Caco-2 (cell line): ENCODE results near the gene SGPP1. TPM values are rescaled to one million over a fixed set of nuclear protein-coding genes. Genes with fewer than 3 reads are reported as not detected.

Experiments
- BruUV-seq: library from RNA; stranded (reverse); fragments of 400-500 nt; replicated peaks from 2 replicates; lab custom pipeline; 2021; lab: Mats Ljungman, UMichigan
- CTCF ChIA-PET: fragments of 300-600 bp; sonication (Branson Sonifier 250); formaldehyde crosslinking; loops from one replicate; lab custom pipeline; 2022; ENCODE audit warnings: antibody characterized with exemption; lab: Charles Lee
- POLR2A ChIA-PET: fragments of 300-600 bp; sonication (Branson Sonifier 250); formaldehyde crosslinking; loops from one replicate; lab custom pipeline; 2022; ENCODE audit warnings: antibody characterized with exemption; lab: Charles Lee
- DNase-seq, 2 experiments: peaks; one replicate each; pipeline versions ENCODE4 v3.0.0 to v3.0.0-alpha.2; 2020 to 2022
- H3K27me3 ChIP-seq: replicated peaks from 2 replicates; pipeline ENCODE4 v1.6.0; 2011; ENCODE audit warnings: low read length; ENCODE audit not compliant: control insufficient read depth, insufficient read depth
- H3K36me3 ChIP-seq: 2 replicates; pipeline ENCODE4 v1.5.1; 2011; ENCODE audit warnings: low read length; ENCODE audit not compliant: control insufficient read depth, insufficient read depth
- H3K4me1 ChIP-seq: fragments of 250-450 bp; sonication (Bioruptor Pico); 2 replicates; pipeline ENCODE4 v1.5.1; 2020; ENCODE audit warnings: mild to moderate bottlenecking
- H3K4me3 ChIP-seq: 2 replicates; pipeline ENCODE4 v1.5.1; 2011; ENCODE audit warnings: low read depth, mild to moderate bottlenecking, control low read depth, low read length
- H3K9me3 ChIP-seq: fragments of 250-450 bp; sonication (Bioruptor Pico); 2 replicates; pipeline ENCODE4 v1.5.1; 2020; ENCODE audit warnings: mild to moderate bottlenecking, moderate library complexity
- H3K27ac Mint-ChIP-seq: one replicate; pipeline ENCODE4 v1.8.0; 2022; ENCODE audit warnings: mixed read lengths; ENCODE audit not compliant: unreplicated experiment
- H3K27me3 Mint-ChIP-seq: one replicate; pipeline ENCODE4 v1.8.0; 2022; ENCODE audit warnings: mixed read lengths; ENCODE audit not compliant: insufficient read depth, unreplicated experiment
- H3K36me3 Mint-ChIP-seq: one replicate; pipeline ENCODE4 v1.8.0; 2022; ENCODE audit warnings: mild to moderate bottlenecking, mixed read lengths; ENCODE audit not compliant: insufficient read depth, unreplicated experiment
- H3K4me1 Mint-ChIP-seq: one replicate; pipeline ENCODE4 v1.8.0; 2022; ENCODE audit warnings: low read depth, mixed read lengths; ENCODE audit not compliant: unreplicated experiment
- H3K4me3 Mint-ChIP-seq: one replicate; pipeline ENCODE4 v1.8.0; 2022; ENCODE audit warnings: mild to moderate bottlenecking, moderate library complexity, mixed read lengths; ENCODE audit not compliant: unreplicated experiment
- H3K9me3 Mint-ChIP-seq: one replicate; pipeline ENCODE4 v1.8.0; 2022; ENCODE audit warnings: mixed read lengths; ENCODE audit not compliant: unreplicated experiment
- intact Hi-C: fragments of 100-400 bp; cut with micrococcal nuclease; formaldehyde crosslinking; loops from one replicate; pipeline ENCODE4 v1.10.0; 2022; ENCODE audit not compliant: unreplicated experiment
- total RNA-seq: library from RNA; stranded (reverse); gene quantifications from 2 replicates; pipeline ENCODE4 v1.2.3, GENCODE V29; 2022
- TF ChIP-seq, protein P1 (sequence below), 2 experiments: fragments of 200-600 bp in 1 of 2; IDR thresholded peaks; 1 replicate in 1 of 2; 2 replicates in 1 of 2; pipeline versions ENCODE4 v1.5.1 to v1.8.0; 2011 to 2022; ENCODE audit warnings: antibody characterized with exemption in 1 of 2, control low read depth in 1 of 2, inconsistent platforms in 1 of 2, low read depth in 1 of 2, low read length in 1 of 2, mild to moderate bottlenecking in 1 of 2, moderate library complexity in 1 of 2; ENCODE audit not compliant: insufficient read depth in 1 of 2, severe bottlenecking in 1 of 2, unreplicated experiment in 1 of 2

SGPP1 gene
- total RNA-seq, 1 experiment from 2014 or later: 16.9 TPM

DNA sequence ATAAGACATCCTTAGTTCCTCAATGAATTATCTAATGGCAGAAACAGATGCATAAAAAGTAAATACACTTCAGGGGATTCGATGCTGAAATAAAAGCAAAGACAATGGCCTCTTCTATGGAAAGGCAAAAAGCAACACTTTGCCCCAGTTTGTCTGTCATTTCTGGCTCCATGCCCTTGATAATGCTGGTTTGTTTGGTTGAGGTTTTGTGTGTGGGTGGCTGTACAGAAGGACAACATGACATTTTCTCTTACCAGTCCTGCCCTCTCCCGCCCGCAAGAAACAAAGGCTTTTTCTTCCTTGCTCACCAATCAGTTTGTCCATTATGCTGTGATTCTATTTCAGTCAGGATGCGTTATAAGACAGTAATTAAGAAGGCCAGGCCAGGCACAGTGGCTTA lies 68.1 kb downstream of the SGPP1 start:
- TF ChIP-seq, protein P1, sequence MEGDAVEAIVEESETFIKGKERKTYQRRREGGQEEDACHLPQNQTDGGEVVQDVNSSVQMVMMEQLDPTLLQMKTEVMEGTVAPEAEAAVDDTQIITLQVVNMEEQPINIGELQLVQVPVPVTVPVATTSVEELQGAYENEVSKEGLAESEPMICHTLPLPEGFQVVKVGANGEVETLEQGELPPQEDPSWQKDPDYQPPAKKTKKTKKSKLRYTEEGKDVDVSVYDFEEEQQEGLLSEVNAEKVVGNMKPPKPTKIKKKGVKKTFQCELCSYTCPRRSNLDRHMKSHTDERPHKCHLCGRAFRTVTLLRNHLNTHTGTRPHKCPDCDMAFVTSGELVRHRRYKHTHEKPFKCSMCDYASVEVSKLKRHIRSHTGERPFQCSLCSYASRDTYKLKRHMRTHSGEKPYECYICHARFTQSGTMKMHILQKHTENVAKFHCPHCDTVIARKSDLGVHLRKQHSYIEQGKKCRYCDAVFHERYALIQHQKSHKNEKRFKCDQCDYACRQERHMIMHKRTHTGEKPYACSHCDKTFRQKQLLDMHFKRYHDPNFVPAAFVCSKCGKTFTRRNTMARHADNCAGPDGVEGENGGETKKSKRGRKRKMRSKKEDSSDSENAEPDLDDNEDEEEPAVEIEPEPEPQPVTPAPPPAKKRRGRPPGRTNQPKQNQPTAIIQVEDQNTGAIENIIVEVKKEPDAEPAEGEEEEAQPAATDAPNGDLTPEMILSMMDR (IDR thresholded peaks at IDR 0.05; ENCODE audit: insufficient read depth in 1 of 2, low read depth in 1 of 2, low read length in 1 of 2, severe bottlenecking in 1 of 2, unreplicated experiment in 1 of 2): no peak
- peaks cover 7% of the 10 kb centered on the region for H3K4me1 Mint-ChIP-seq
- Histone ChIP-seq H3K9me3 (peaks cover 5% of the 10 kb centered on the region; the same call in 1 of the 2 replicates), H3K36me3 (peaks cover 2% of the 10 kb centered on the region; the same call in 1 of the 2 replicates), H3K4me1 (peaks cover 12% of the 10 kb centered on the region), H3K4me3 (no peak overlapping the region), H3K27me3 (no peaks in the 10 kb centered on the region)
- no peaks in the 10 kb centered on the region for H3K27me3 Mint-ChIP-seq
- no peak overlapping the region for H3K27ac Mint-ChIP-seq
- intact Hi-C loops: no loop called here
- POLR2A ChIA-PET: no interaction called here
- BruUV-seq: no TSS peak
- H3K4me3 Mint-ChIP-seq: no peak overlapping the region
- no peaks in the 10 kb centered on the region for H3K9me3 Mint-ChIP-seq
- no peaks in the 10 kb centered on the region for H3K36me3 Mint-ChIP-seq
- CTCF ChIA-PET: no interaction called here
- no peak for DNase-seq

DNA sequence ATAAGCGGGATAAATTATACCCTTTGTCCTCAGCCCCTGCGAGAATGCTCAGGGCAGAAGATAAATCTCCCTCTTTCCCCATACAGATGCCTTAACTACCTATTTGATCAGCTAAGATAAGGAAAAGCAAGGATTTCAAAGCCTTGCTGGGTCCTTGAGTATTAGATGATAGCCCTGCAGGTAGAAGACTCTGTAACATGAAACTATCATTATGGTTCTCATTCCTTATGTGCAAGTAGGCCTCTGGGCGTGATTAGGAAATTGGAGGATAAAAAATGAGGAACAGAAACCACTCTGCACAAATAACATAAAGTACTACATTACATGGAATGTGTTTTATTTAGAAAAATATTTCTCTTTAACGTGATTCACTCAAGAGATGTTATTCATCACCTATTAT lies 71.7 kb downstream of the SGPP1 start:
- Mint-ChIP-seq H3K27me3 (no peaks in the 10 kb centered on the region), H3K27ac (no peak overlapping the region), H3K9me3 (no peaks in the 10 kb centered on the region), H3K4me1 (peaks cover 7% of the 10 kb centered on the region), H3K36me3 (no peaks in the 10 kb centered on the region), H3K4me3 (no peak overlapping the region)
- ChIA-PET CTCF (no interaction called here), POLR2A (no interaction called here)
- Histone ChIP-seq H3K4me1 (no peaks in the 10 kb centered on the region), H3K36me3 (no peaks in the 10 kb centered on the region), H3K4me3 (no peak overlapping the region), H3K27me3 (no peaks in the 10 kb centered on the region), H3K9me3 (no peaks in the 10 kb centered on the region)
- intact Hi-C loops: no loop called here
- no peak for DNase-seq
- TF ChIP-seq, protein P1 (IDR thresholded peaks at IDR 0.05; ENCODE audit: insufficient read depth in 1 of 2, low read depth in 1 of 2, low read length in 1 of 2, severe bottlenecking in 1 of 2, unreplicated experiment in 1 of 2): no peak
- no TSS peak for BruUV-seq

DNA sequence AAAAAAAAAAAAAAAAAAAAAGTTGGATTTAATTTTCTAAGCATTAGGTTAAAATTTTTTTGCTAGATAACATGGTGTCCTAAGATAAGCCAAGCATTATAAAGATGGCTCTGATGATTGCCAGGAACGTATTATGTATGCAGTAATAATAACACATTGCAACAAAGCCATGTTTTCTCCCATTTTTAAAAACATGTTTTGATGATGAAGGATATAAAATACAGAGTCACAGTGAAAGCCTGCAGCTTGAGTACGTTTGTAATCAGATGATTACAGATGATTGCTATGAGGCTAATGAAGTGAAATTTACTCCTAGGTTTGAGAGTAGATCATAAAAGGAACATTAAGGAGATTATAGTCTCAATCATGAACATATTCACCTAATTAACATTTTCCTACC lies 72.9 kb downstream of the SGPP1 start:
- Mint-ChIP-seq H3K4me1 (peaks cover 7% of the 10 kb centered on the region), H3K27me3 (no peaks in the 10 kb centered on the region), H3K36me3 (no peaks in the 10 kb centered on the region), H3K27ac (no peak overlapping the region), H3K4me3 (no peak overlapping the region), H3K9me3 (no peaks in the 10 kb centered on the region)
- TF ChIP-seq, protein P1 (IDR thresholded peaks at IDR 0.05; ENCODE audit: insufficient read depth in 1 of 2, low read depth in 1 of 2, low read length in 1 of 2, severe bottlenecking in 1 of 2, unreplicated experiment in 1 of 2): no peak
- DNase-seq: no peak
- Histone ChIP-seq H3K27me3 (no peaks in the 10 kb centered on the region), H3K9me3 (no peaks in the 10 kb centered on the region), H3K4me3 (no peak overlapping the region), H3K36me3 (no peaks in the 10 kb centered on the region), H3K4me1 (no peaks in the 10 kb centered on the region)
- no TSS peak for BruUV-seq
- intact Hi-C loops: no loop called here
- ChIA-PET POLR2A (interaction anchor here (1.5 kb wide), 1 partner anchor 13 kb away, joined by 7 read pairs; the partner anchor contains the start of gene WDR89), CTCF (no interaction called here)
